Activated T-helper 2 cell treated with anti-CD3 and anti-CD28 coated beads, Interferon-gamma antibody, Interleukin-2, Interleukin-4, amounts not matched to agents 10 μg/mL and 5 μg/mL and 100 μg/mL, durations not matched to agents 14 hours and 24 hours and 36 hours (primary cell): ENCODE results near the gene HCRT. TPM values are rescaled to one million over a fixed set of nuclear protein-coding genes. Genes with fewer than 3 reads are reported as not detected.
A peak's percentile ranks its signal among the peaks of the same experiment; 100 is the strongest.
"Not testable (repeated sequence)": the region's sequence is repeated elsewhere in the genome, so short reads cannot be mapped to it uniquely, and the experiment has no call there.

Source experiments
- DNase-seq: peaks from one replicate; pipeline ENCODE4 v3.0.0; 2021; ENCODE audit warnings: low spot score
- H3K27ac Mint-ChIP-seq: one replicate; pipeline ENCODE4 v1.8.0; 2021; ENCODE audit warnings: mixed read lengths
- H3K27me3 Mint-ChIP-seq: one replicate; pipeline ENCODE4 v1.8.0; 2021; ENCODE audit warnings: low read depth, mixed read lengths
- H3K36me3 Mint-ChIP-seq: one replicate; pipeline ENCODE4 v1.8.0; 2021; ENCODE audit warnings: low read depth, mixed read lengths
- H3K4me1 Mint-ChIP-seq: one replicate; pipeline ENCODE4 v1.8.0; 2021; ENCODE audit warnings: low read depth, mixed read lengths
- H3K4me3 Mint-ChIP-seq: one replicate; pipeline ENCODE4 v1.8.0; 2021; ENCODE audit warnings: low read depth, mild to moderate bottlenecking, moderate library complexity, mixed read lengths
- H3K9me3 Mint-ChIP-seq: one replicate; pipeline ENCODE4 v1.8.0; 2021; ENCODE audit warnings: mixed read lengths
- intact Hi-C: fragments of 100-400 bp; cut with micrococcal nuclease; formaldehyde crosslinking; loops from one replicate; pipeline ENCODE4 v1.15.1; 2023
- total RNA-seq: library from RNA; stranded (reverse); gene quantifications from 2 replicates; pipeline ENCODE4 v1.2.3, GENCODE V29; 2022

Gene HCRT
- total RNA-seq, 1 donor from 2014 or later, result not detected

DNA sequence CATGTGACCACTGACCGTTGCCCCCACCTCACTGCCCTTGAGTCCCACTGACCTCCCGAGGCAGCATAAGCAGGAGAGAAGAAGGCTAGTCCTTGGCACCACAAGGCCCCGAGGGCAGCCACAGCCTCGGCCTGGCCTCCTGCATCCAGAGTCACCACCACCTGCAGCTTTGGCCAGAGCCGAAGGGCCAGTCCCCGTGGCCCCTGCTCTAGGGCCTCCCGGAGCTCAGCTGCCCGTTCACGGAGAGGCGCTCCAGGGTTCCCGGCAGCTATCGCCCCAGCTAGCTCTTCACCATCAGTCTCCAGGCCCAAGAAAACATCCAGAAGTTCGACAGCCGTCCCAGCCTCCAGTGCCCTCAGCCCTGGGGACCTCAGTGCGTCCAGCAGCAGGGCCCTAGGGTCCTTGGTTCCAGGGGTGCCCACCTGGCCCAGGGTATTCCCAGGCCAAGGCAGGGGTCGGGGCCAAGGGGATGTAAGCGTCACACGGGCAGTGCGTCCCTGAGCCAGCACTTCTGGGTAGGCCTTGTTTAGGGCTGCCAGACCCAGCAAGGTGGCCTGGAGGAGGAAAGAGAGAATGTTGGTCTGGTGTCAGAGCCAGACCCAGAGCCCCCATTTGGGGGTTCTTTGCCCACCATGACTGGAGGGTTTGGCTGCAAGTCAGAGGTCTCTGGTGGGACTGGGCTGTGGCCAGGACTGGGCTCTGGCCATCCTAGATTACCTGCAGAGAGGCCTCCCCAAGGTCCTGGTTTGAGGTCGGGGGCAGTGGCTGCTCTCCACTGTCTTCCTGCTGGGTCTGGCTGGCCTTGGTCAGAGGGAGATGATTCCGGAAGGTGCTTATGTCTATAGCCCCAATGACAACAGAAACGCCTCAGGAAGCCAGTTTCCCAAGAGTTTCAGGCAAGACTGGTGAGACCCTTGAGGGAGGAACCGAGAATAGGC lies 7.2 kb upstream of the HCRT start:
- H3K9me3 Mint-ChIP-seq, result no peaks in the 10 kb centered on the region
- intact Hi-C loops, result no loop called here
- peaks cover 17% of the 10 kb centered on the region for H3K4me1 Mint-ChIP-seq
- no peaks in the 10 kb centered on the region for H3K36me3 Mint-ChIP-seq
- peak overlapping the region; percentile 96 for H3K4me3 Mint-ChIP-seq
- H3K27ac Mint-ChIP-seq, result no peak overlapping the region
- no peaks in the 10 kb centered on the region for H3K27me3 Mint-ChIP-seq
- DNase-seq, result no peak

DNA sequence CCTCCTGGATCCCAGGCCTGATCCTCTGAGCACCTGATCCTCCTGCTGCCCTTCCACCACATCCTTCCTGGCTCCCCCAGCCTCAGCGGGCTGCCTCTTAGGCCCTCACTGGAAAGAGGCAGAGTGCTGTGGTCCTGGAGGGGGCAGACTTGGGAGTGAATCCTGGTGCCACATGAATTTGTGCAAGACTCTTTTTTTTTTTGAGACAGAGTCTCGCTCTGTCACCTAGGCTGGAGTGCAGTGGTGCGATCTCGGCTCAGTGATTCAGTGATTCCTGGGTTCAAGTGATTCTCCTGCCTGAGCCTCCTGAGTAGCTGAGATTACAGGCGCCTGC lies 6.0 kb upstream of the HCRT start:
- Mint-ChIP-seq H3K4me1 (peaks cover 17% of the 10 kb centered on the region), H3K4me3 (no peak overlapping the region), H3K27me3 (no peaks in the 10 kb centered on the region), H3K9me3 (no peaks in the 10 kb centered on the region), H3K36me3 (no peaks in the 10 kb centered on the region), H3K27ac (no peak overlapping the region)
- intact Hi-C loops, result no loop called here
- DNase-seq, result no peak

DNA sequence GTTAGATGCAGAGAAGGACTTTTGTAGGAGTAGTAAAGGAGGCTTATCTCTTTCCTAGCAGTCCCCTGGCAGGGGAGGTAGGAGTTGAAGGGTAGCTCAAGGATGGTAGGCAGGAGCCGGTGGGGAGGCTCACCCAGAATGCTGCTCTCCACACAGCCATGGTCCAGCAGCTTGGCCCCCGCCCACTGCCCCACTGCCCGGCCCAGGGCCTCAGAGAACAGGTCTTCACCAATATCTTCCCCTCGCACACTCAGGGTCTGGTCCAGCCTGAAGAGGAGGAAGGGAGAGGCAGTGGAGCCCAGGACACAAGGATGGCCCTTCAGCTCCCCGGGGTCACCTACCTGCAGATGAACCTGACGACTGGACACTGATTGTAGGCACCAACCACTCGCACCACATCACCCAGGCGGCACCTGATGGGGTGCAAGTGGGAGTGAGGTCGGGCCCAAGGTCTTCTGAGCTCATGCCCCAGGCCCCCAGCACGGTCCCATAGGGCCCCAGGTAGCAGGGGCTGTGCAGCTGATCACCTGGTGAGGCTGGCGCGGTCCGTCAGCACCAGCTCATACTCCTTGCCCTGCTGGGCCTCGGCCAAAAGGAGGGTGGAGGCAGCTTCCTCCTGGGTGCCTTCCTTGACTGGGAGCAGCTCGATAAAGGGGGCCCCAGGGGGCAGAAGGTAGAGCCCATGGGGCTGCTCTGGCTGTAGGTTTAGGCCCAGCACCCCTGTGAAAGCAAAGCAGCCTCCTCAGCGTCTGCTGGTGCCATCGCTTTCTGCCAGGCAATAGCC lies 5.4 kb upstream of the HCRT start:
- Mint-ChIP-seq H3K27me3 (no peaks in the 10 kb centered on the region), H3K27ac (no peak overlapping the region), H3K36me3 (no peaks in the 10 kb centered on the region), H3K9me3 (no peaks in the 10 kb centered on the region), H3K4me1 (peaks cover 17% of the 10 kb centered on the region), H3K4me3 (no peak overlapping the region)
- intact Hi-C loops, result no loop called here
- no peak for DNase-seq

DNA sequence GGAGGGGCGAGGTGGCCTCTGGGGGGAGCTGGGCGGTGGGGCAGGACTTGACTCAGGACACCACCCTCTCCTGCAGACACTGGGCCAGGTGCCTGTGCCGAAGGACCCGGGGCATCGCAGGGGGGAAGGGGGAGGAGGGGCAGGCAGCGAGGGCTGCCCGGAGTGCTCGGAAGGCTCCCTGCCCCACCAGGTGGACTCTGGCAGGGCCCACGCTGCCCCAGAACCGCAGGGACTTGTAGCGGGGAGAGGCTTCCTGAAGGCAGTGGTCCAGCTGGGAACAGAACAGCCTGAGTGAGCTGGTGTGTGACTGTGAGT lies 4.4 kb upstream of the HCRT start:
- no peaks in the 10 kb centered on the region for H3K9me3 Mint-ChIP-seq
- no peaks in the 10 kb centered on the region for H3K27me3 Mint-ChIP-seq
- no peak for DNase-seq
- H3K36me3 Mint-ChIP-seq, result no peaks in the 10 kb centered on the region
- H3K4me3 Mint-ChIP-seq, result no peak overlapping the region
- H3K27ac Mint-ChIP-seq, result no peak overlapping the region
- H3K4me1 Mint-ChIP-seq, result peaks cover 18% of the 10 kb centered on the region
- intact Hi-C loops, result no loop called here

DNA sequence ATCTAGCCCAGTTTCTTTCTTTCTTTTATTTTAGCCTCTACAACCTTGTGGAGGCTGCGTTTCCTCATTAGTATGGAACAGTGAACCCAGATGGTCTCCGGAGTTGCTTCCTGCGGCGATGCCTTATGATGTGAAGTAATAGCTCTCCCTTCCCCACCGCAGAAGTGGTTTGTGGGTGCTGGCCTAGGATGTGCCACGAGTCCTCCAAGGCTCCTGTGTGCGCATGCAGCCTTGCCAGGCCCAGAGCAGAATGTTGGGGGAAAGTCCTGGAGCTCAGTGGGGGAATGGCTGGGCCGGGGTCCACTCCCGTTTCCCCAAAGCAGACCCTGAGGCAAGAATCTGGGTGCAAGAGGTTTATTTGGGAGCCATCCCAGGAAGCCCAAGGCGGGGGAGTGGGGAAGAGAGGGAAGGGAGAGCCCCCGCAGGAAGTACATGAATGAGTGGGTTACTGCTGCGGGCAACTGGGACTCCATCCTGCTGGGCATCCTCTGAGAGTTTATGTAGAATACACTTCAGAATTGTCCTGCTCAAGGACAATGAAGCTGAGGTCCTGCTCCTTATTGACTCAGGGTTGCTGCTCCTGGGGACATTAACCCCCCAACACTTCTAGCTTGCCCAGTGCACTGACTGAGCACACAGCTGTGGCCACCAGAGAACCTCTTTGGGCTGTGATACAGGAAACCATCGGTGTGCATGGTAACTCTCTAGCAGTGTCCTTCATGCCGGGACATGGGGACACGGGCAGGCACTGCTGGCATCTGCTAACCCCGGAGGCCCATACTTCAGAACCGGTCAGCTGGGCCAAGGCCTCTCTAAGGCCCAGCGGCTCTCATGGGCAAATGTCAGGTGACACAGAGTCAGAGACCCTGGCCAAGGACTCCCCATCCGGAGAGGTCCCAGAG lies 3.7 kb upstream of the HCRT start:
- Mint-ChIP-seq H3K27me3 (no peaks in the 10 kb centered on the region), H3K4me3 (no peak overlapping the region), H3K27ac (no peak overlapping the region), H3K4me1 (peaks cover 17% of the 10 kb centered on the region), H3K9me3 (no peaks in the 10 kb centered on the region), H3K36me3 (no peaks in the 10 kb centered on the region)
- DNase-seq, result no peak
- intact Hi-C loops, result no loop called here

DNA sequence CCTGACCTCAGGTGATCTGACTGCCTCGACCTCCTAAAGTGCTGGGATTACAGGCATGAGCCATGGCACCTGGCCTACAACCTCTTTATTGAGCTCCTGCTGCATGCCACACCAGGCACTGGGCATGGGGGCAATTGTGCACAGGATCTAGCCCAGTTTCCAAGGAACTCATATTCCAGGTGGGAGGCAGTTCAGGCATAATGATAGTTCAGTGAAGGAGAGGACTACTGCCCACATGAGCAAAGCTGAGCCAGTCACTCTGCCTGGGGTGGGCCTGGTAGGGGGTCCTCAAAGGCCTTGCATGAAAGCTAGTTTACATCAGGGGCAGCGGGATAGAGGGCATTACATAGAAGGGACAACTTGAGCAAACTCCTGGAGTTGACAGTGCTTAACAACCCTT lies 2.6 kb upstream of the HCRT start:
- DNase-seq, result no peak
- Mint-ChIP-seq H3K36me3 (peaks cover 3% of the 10 kb centered on the region), H3K27me3 (no peaks in the 10 kb centered on the region), H3K4me3 (no peak overlapping the region), H3K9me3 (no peaks in the 10 kb centered on the region), H3K27ac (no peak overlapping the region), H3K4me1 (peaks cover 20% of the 10 kb centered on the region)
- intact Hi-C loops, result no loop called here

DNA sequence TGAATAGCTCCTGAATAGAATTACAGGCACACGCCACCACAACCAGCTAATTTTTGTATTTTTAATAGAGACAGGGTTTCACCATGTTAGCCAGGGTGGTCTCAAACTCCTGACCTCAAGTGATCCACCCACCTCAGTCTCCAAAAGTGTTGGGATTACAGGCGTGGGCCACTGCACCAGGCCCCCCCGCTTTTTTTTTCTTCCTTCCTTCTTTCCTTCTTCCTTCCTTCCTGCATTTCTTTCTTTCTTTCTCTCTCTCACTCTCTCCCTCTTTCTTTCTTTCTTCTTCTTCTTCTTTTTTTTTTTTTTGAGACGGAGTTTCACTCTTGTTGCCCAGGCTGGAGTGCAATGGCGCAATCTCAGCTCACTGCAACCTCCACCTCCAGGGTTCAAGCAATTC lies 939 bp upstream of the HCRT start:
- H3K4me3 Mint-ChIP-seq, intact Hi-C loops: not testable (repeated sequence)
- H3K27ac Mint-ChIP-seq, result peak overlapping the region; percentile 58

DNA sequence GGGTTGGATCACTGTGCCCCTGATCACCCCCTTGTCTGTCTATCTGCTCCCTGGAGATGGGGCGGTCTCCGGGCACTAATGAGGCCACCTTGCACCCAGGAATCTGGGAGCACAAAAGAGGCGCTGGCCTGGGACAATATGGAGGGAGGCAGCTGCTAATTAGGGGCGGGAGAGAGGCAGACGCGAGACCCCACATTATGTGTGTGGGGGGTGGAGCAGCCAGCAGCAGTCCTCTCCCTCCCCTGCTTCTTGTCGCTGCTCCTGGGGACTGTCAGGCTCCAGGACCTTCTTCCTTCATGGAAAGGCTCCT lies 324 bp upstream of the HCRT start:
- H3K27me3 Mint-ChIP-seq, result peaks cover 9% of the 10 kb centered on the region
- no peak for DNase-seq
- H3K27ac Mint-ChIP-seq, result no peak overlapping the region
- peaks cover 29% of the 10 kb centered on the region for H3K4me1 Mint-ChIP-seq
- H3K4me3 Mint-ChIP-seq, result no peak overlapping the region
- no peaks in the 10 kb centered on the region for H3K9me3 Mint-ChIP-seq
- H3K36me3 Mint-ChIP-seq, result peaks cover 3% of the 10 kb centered on the region
- intact Hi-C loops, result no loop called here

More for the DNA sequence above, 939 bp upstream of the HCRT start:
- not testable (repeated sequence) for DNase-seq, H3K36me3 Mint-ChIP-seq, H3K27me3 Mint-ChIP-seq, H3K9me3 Mint-ChIP-seq
- H3K4me1 Mint-ChIP-seq, result peaks cover 29% of the 10 kb centered on the region

DNA sequence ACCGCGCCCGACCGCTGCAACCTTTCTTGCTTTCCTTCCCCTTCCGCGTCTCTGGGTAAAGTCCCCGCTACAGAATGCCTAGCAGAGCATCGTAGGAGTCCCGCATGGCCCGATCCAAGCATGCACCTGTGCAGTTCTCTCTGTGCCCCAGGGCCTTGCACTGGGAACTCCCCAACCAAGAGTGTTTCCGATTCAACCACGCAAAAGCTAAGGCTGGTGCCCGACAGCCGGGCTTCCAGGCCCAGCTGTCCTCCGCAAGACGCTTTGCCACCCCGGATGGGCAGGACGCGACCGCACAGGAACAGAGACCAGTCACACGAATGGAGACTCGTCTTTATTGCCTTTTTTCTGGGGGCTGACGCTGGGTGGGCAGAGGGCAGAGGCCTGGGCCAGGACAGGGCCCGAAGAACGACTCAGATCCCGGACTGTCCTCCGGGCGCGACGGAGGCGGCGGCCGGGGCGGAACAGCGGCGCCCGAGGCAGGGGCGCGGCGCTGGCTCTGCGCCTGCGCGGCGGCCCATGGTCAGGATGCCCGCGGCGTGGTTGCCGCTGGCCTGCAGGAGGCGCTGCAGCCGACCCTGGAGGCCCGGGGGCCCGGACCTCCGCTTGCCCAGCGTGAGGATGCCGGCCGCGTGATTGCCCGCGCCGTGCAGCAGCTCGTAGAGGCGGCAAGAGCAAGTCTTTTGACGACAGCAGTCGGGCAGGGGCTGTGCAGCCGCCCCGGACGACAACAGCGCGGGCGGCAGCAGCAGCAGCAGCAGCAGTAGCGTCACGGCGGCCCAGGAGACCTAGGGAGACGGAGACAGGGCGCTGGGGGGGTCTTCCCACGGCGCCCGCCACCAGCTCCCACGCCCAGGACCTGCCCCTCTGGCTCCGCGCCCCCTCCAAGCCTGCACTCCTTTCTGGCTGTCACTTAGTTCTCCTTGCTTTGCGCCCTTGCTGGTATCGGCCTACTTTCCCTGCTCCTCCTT lies 1.2 kb downstream of the HCRT start:
- peak; percentile 77 for DNase-seq
- peak overlapping the region; percentile 76 for H3K27ac Mint-ChIP-seq
- peaks cover 3% of the 10 kb centered on the region for H3K36me3 Mint-ChIP-seq
- peak overlapping the region; percentile 89 for H3K4me3 Mint-ChIP-seq
- intact Hi-C loops, result loop anchor here (5.0 kb wide), 1 partner anchor 67 kb away; no protein-coding TSS in a partner anchor
- no peaks in the 10 kb centered on the region for H3K9me3 Mint-ChIP-seq
- H3K27me3 Mint-ChIP-seq, result peaks cover 23% of the 10 kb centered on the region
- H3K4me1 Mint-ChIP-seq, result peaks cover 32% of the 10 kb centered on the region

DNA sequence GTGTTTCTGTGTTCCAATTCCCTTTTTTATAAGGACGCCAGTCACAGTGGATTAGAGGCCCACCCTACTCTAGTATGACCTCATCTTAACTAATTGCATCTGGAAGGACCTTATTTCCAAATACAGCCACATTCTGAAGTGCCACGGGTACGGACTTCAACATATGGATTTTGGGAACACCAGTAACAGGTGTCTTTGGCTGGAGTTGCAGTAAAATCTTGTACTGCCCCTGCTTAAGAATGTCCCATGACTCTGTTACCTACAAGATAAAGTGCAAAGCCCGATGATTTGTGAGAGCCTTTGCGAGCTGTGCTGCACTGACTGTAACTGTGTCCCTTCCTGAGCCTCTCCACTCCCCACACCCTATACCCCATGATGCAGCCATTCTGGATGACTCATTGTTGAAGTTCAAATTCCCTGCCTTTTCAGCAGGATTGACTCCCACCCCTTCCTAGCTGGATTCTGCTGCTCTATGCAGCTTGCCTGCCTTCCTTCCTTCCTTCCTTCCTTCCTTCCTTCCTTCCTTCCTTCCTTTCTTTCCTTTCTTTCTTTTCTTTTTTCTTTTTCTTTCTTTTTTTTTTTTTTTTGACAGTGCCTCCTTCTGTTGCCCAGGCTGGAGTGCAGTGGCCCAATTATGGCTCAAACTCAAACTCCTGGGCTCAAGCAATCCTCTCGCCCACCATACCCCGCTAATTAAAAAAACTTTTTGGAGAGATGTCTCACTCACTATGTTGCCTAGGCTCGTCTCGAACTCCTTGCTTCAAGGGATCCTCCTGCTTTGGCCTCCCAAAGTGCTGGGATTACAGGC lies 2.1 kb downstream of the HCRT start:
- Mint-ChIP-seq H3K9me3 (no peaks in the 10 kb centered on the region), H3K4me3 (peak overlapping the region; percentile 89), H3K27me3 (peaks cover 30% of the 10 kb centered on the region), H3K27ac (peak overlapping the region; percentile 76), H3K4me1 (peaks cover 39% of the 10 kb centered on the region), H3K36me3 (peaks cover 3% of the 10 kb centered on the region)
- intact Hi-C loops, result loop anchor here (5.0 kb wide), 1 partner anchor 66 kb away; no protein-coding TSS in a partner anchor
- DNase-seq, result no peak

DNA sequence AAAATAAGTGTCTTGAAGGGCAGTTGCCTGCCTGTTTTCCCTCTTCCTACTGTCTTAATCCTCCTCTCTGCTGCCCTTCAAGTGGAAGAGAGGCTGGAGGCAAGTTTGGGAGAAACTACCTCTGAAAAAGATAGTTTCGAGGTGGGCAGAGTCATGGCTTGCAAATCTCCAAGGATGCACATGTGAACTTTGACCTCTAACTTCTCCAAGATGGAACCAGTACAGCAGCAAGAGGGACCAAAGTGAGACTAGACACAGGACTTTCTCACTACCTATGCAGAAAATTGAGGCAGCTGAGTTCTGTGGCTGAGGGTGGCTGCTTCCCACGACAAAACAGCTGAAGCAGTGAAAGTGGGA lies 3.4 kb downstream of the HCRT start:
- Mint-ChIP-seq H3K4me1 (peaks cover 42% of the 10 kb centered on the region), H3K27me3 (peaks cover 33% of the 10 kb centered on the region), H3K27ac (no peak overlapping the region), H3K36me3 (peaks cover 3% of the 10 kb centered on the region), H3K4me3 (peak overlapping the region; percentile 49), H3K9me3 (no peaks in the 10 kb centered on the region)
- no peak for DNase-seq
- intact Hi-C loops, result loop anchor here (2.0 to 5.0 kb wide), 2 partner anchors 27 to 65 kb away; partner anchors contain the start of gene RAB5C
